Upper lobe of left lung (tissue), 4 donors: ENCODE measurements around the gene ITIH6.

Source experiments
- CTCF ChIP-seq, 6 experiments: fragments of 450-650 bp in 4 of 6; fragments of 200-600 bp in 2 of 6; sonication (generic) in 2 of 6; IDR thresholded peaks; one replicate each; pipeline ENCODE4 v1.5.1; 2016 to 2019; ENCODE audit warnings: antibody characterized with exemption in 6 of 6
- EP300 ChIP-seq, 4 donors: sonication (generic); formaldehyde crosslinking; IDR thresholded peaks; one replicate each; pipeline ENCODE4 v1.5.1; 2017; ENCODE audit warnings: antibody characterized with exemption in 4 of 4, control low read depth in 2 of 4
- POLR2A ChIP-seq, 4 donors: fragments of 450-650 bp; IDR thresholded peaks; one replicate each; pipeline ENCODE4 v1.5.1; 2016 to 2017; ENCODE audit warnings: antibody characterized with exemption in 4 of 4, mild to moderate bottlenecking in 2 of 4
- POLR2AphosphoS5 ChIP-seq, 2 donors: sonication (generic); formaldehyde crosslinking; IDR thresholded peaks; one replicate each; pipeline ENCODE4 v1.5.1; 2017; ENCODE audit warnings: antibody characterized with exemption in 2 of 2

- TF ChIP-seq POLR2AphosphoS5 (IDR thresholded peaks at IDR 0.05) (no peak), POLR2A (IDR thresholded peaks at IDR 0.05) (no peak), CTCF (IDR thresholded peaks at IDR 0.05) (no peak), EP300 (IDR thresholded peaks at IDR 0.05) (no peak)
These were observed 4.0 kb downstream of the ITIH6 start for GRCh38 chrX:54794028-54794427.
